Measurements from ENCODE around the gene SOX13. TPM values are rescaled to one million over a fixed set of nuclear protein-coding genes. Genes with fewer than 3 reads are reported as not detected.

The SOX13 gene
- polyA plus RNA-seq, 3 donors, result 0.52 TPM; not detected in 2

DNA sequence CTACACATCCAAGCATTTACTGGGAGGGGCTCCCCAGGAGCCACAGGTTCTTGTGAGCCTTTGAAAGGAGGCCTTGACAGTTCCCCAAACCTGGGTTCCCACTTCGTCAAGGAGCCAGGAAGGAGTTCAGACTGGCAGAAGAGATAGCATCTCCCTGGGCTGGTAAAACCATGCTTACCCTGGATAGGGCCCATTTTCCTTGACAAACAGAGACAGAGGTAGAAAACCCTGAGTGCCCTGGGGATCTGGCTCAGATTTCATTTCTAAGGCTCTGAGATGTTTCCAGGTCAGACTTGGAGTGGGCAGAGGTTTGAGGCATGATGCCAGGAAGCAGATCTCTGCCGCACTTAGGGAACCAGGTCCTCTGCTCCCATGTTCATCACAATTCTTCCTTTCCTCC lies 76.2 kb downstream of the SOX13 start:
- no peak overlapping the region for H3K27ac ChIP-seq (ENCODE audit: low read depth in 1 of 2, low read length in 2 of 2)
- no peak overlapping the region for H3K4me2 ChIP-seq (replicated peaks; ENCODE audit: extremely low read depth, low read length, poor library complexity, severe bottlenecking)
- H3K79me2 ChIP-seq (ENCODE audit: insufficient read depth, low read length), result no peaks in the 10 kb centered on the region
- H3K27me3 ChIP-seq (ENCODE audit: control insufficient read depth in 2 of 2, insufficient read depth in 2 of 2, low read length in 2 of 2), result peaks cover 8 to 35% of the 10 kb centered on the region in 2 donors
- H4K20me1 ChIP-seq (ENCODE audit: insufficient read depth, low read length), result no peaks in the 10 kb centered on the region
- H3K9ac ChIP-seq (ENCODE audit: insufficient read depth, low read length, poor library complexity, severe bottlenecking), result no peak overlapping the region
- Mint-ChIP-seq H3K4me3 (peak overlapping the region in 1 of 2 donors; percentile 28), H3K9me3 (peaks cover 0 to 2% (median 0%) of the 10 kb centered on the region in 7 donors), H3K27ac (no peak overlapping the region), H3K4me1 (peaks cover 9% of the 10 kb centered on the region), H3K27me3 (ENCODE audit: low read depth in 3 of 3) (peaks cover 36 to 43% (median 40%) of the 10 kb centered on the region in 3 donors), H3K36me3 (no peaks in the 10 kb centered on the region)
- TF ChIP-seq, protein P1, sequence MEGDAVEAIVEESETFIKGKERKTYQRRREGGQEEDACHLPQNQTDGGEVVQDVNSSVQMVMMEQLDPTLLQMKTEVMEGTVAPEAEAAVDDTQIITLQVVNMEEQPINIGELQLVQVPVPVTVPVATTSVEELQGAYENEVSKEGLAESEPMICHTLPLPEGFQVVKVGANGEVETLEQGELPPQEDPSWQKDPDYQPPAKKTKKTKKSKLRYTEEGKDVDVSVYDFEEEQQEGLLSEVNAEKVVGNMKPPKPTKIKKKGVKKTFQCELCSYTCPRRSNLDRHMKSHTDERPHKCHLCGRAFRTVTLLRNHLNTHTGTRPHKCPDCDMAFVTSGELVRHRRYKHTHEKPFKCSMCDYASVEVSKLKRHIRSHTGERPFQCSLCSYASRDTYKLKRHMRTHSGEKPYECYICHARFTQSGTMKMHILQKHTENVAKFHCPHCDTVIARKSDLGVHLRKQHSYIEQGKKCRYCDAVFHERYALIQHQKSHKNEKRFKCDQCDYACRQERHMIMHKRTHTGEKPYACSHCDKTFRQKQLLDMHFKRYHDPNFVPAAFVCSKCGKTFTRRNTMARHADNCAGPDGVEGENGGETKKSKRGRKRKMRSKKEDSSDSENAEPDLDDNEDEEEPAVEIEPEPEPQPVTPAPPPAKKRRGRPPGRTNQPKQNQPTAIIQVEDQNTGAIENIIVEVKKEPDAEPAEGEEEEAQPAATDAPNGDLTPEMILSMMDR (IDR thresholded peaks at IDR 0.05), result no peak
- DNase-seq, result no peak
- WGBS (ENCODE audit: insufficient coverage), result 50% methylated on average over 2 of the region's 2 CpGs
- H3K4me1 ChIP-seq (ENCODE audit: control insufficient read depth in 1 of 2, insufficient read depth in 2 of 2, low read length in 2 of 2), result peaks cover 9 to 18% of the 10 kb centered on the region in 2 donors
- H3K4me3 ChIP-seq (replicated peaks in 1 of 3; ENCODE audit: low read depth in 2 of 3, low read length in 3 of 3), result no peak overlapping the region
- intact Hi-C loops (cut with micrococcal nuclease), result no loop called here
- H2AFZ ChIP-seq (ENCODE audit: insufficient read depth, low read depth, low read length, poor library complexity, severe bottlenecking), result no peak overlapping the region
- H3K9me3 ChIP-seq (replicated peaks in 1 of 2; ENCODE audit: control insufficient read depth in 1 of 2, insufficient read depth in 1 of 2, low read length in 2 of 2), result no peaks in the 10 kb centered on the region
- no peaks in the 10 kb centered on the region for H3K36me3 ChIP-seq (replicated peaks in 1 of 2; ENCODE audit: control insufficient read depth in 1 of 2, insufficient read depth in 2 of 2, low read length in 2 of 2)

DNA sequence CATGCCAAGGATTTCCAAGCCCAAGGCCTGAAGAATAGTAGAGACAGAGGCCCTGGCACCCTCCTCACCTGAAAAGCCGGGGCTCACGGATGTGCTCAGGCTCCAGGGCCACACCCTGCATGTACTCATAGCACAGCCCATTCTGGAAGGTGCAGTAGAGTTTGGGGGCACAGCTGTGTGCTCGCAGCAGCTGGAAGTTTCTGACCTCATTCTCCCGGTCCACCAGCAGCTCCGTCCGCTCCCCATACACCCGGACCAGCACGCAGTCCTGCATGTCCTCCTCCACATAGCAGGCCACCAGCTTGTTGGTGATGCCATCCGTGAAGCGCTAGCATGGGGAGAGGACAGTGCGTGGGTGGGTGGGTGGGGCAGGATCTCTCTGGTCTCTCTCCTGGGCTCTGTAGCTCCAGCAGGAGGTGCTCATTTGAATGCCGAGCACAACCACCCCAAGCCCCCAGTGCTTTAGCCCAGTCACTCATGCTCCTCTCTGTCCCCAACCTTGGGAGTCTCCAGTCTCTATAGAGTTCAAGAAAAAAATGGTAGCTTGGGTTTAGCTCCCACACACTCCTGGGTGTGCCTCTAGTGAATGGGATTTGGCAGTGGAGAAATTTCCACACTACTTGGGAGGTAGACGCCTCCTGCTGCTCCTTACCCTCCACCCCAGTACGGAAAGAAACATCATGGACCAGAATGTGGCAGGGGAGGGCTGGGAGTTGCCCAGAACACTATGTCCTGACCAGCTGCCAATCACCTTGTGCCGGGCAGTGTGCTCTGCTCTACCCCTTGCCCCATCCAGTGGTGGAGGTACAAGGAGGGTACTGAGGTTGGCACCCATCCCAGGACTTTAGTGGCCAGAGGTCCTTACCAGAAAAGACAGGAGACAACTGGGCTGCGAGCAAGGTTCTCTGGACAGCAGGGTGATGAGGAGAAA lies 77.0 kb downstream of the SOX13 start:
- intact Hi-C loops (cut with micrococcal nuclease), result no loop called here
- Histone ChIP-seq H2AFZ (ENCODE audit: insufficient read depth, low read depth, low read length, poor library complexity, severe bottlenecking) (no peak overlapping the region), H3K9me3 (replicated peaks in 1 of 2; ENCODE audit: control insufficient read depth in 1 of 2, insufficient read depth in 1 of 2, low read length in 2 of 2) (no peaks in the 10 kb centered on the region), H3K9ac (ENCODE audit: insufficient read depth, low read length, poor library complexity, severe bottlenecking) (no peak overlapping the region), H3K27ac (ENCODE audit: low read depth in 1 of 2, low read length in 2 of 2) (no peak overlapping the region), H4K20me1 (ENCODE audit: insufficient read depth, low read length) (no peaks in the 10 kb centered on the region), H3K36me3 (replicated peaks in 1 of 2; ENCODE audit: control insufficient read depth in 1 of 2, insufficient read depth in 2 of 2, low read length in 2 of 2) (no peaks in the 10 kb centered on the region), H3K4me3 (replicated peaks in 1 of 3; ENCODE audit: low read depth in 2 of 3, low read length in 3 of 3) (no peak overlapping the region), H3K4me2 (replicated peaks; ENCODE audit: extremely low read depth, low read length, poor library complexity, severe bottlenecking) (no peak overlapping the region), H3K27me3 (ENCODE audit: control insufficient read depth in 2 of 2, insufficient read depth in 2 of 2, low read length in 2 of 2) (peaks cover 8 to 35% of the 10 kb centered on the region in 2 donors), H3K4me1 (ENCODE audit: control insufficient read depth in 1 of 2, insufficient read depth in 2 of 2, low read length in 2 of 2) (peaks cover 9 to 18% of the 10 kb centered on the region in 2 donors), H3K79me2 (ENCODE audit: insufficient read depth, low read length) (no peaks in the 10 kb centered on the region)
- peaks cover 9% of the 10 kb centered on the region for H3K4me1 Mint-ChIP-seq
- WGBS (ENCODE audit: insufficient coverage), result 92% methylated on average over 5 of the region's 16 CpGs
- H3K4me3 Mint-ChIP-seq, result peak overlapping the region in 1 of 2 donors; percentile 63
- no peak for DNase-seq
- H3K36me3 Mint-ChIP-seq, result no peaks in the 10 kb centered on the region
- no peak overlapping the region for H3K27ac Mint-ChIP-seq
- TF ChIP-seq, protein P1 (IDR thresholded peaks at IDR 0.05), result no peak
- peaks cover 38 to 45% (median 43%) of the 10 kb centered on the region in 3 donors for H3K27me3 Mint-ChIP-seq (ENCODE audit: low read depth in 3 of 3)
- H3K9me3 Mint-ChIP-seq, result peaks cover 0 to 2% (median 0%) of the 10 kb centered on the region in 7 donors

All from CD14-positive monocyte (primary cell).